Lower lobe of right lung (tissue), 2 donors: ENCODE results near the gene SLC38A8. TPM values are rescaled to one million over a fixed set of nuclear protein-coding genes. Genes with fewer than 3 reads are reported as not detected.
A peak's percentile ranks its signal among the peaks of the same experiment; 100 is the strongest.

Experiments used
- ATAC-seq, 2 donors: fragments of 200-7000 bp; cut with Tn5 transposase; one replicate each; pipeline ENCODE4 v1.9.1; 2020 to 2022; ENCODE audit warnings: mild to moderate bottlenecking in 2 of 2, moderate library complexity in 2 of 2
- DNase-seq: peaks from one replicate; pipeline ENCODE4 v3.0.0-alpha.2; 2020
- H3K27ac ChIP-seq: fragments of 200-600 bp; one replicate; pipeline ENCODE4 v1.8.0; 2022
- H3K27me3 ChIP-seq: fragments of 200-600 bp; one replicate; pipeline ENCODE4 v1.8.0; 2022; ENCODE audit warnings: low read depth
- H3K36me3 ChIP-seq: fragments of 200-600 bp; one replicate; pipeline ENCODE4 v1.8.0; 2022; ENCODE audit warnings: mild to moderate bottlenecking
- H3K4me1 ChIP-seq: fragments of 200-600 bp; one replicate; pipeline ENCODE4 v1.8.0; 2022
- H3K4me3 ChIP-seq: fragments of 200-600 bp; one replicate; pipeline ENCODE4 v1.8.0; 2022; ENCODE audit warnings: mild to moderate bottlenecking
- H3K9me3 ChIP-seq: fragments of 200-600 bp; one replicate; pipeline ENCODE4 v1.8.0; 2022
- CTCF ChIP-seq: fragments of 200-600 bp; IDR thresholded peaks from one replicate; pipeline ENCODE4 v1.8.0; 2022; ENCODE audit warnings: antibody characterized with exemption, mild to moderate bottlenecking
- intact Hi-C: fragments of 100-400 bp; cut with DNase I; formaldehyde crosslinking; loops from one replicate; pipeline ENCODE4 v1.11.0; 2022
- total RNA-seq: library from RNA; stranded (reverse); fragmentation: NEBNext Ultra II Directional; extraction: Animal tissue kit (Norgen Biotek cat#: 25700); gene quantifications from one replicate; pipeline ENCODE4 v1.2.1, GENCODE V29; 2021
- donor health status: DM: no; HTN: yes; CAD: no; lungs with severe emphysema.

Gene SLC38A8
- total RNA-seq, 1 donor from 2014 or later, result not detected

GRCh38 chr16:83966153-83966696 lies 76.4 kb downstream of the SLC38A8 start:
- no peaks in the 10 kb centered on the region for H3K4me1 ChIP-seq
- ATAC-seq (peak in 1 of 2 donors; percentile 6), DNase-seq (peak; percentile 24)
- intact Hi-C loops, result no loop called here
- peaks cover 13% of the 10 kb centered on the region for H3K27me3 ChIP-seq
- peaks cover 26% of the 10 kb centered on the region for H3K36me3 ChIP-seq
- no peaks in the 10 kb centered on the region for H3K9me3 ChIP-seq
- H3K27ac ChIP-seq, result no peak overlapping the region
- TF ChIP-seq CTCF, result no peak
- no peak overlapping the region for H3K4me3 ChIP-seq

- ATAC-seq, result no peak
- peaks cover 32% of the 10 kb centered on the region for H3K36me3 ChIP-seq
- intact Hi-C loops, result no loop called here
Observed at GRCh38 chr16:83965444-83966152, 77.0 kb downstream of the SLC38A8 start.

GRCh38 chr16:83964684-83965443 lies 77.7 kb downstream of the SLC38A8 start:
- Histone ChIP-seq H3K9me3 (no peaks in the 10 kb centered on the region), H3K36me3 (peaks cover 40% of the 10 kb centered on the region), H3K27ac (no peak overlapping the region), H3K4me3 (no peak overlapping the region), H3K27me3 (peaks cover 11% of the 10 kb centered on the region), H3K4me1 (no peaks in the 10 kb centered on the region)
- TF ChIP-seq CTCF, result no peak
- intact Hi-C loops, result no loop called here
- ATAC-seq, result no peak
- DNase-seq, result peak; percentile 15

More at GRCh38 chr16:83965444-83966152, 77.0 kb downstream of the SLC38A8 start:
- Histone ChIP-seq H3K4me1 (no peaks in the 10 kb centered on the region), H3K27ac (no peak overlapping the region), H3K9me3 (no peaks in the 10 kb centered on the region), H3K27me3 (peaks cover 13% of the 10 kb centered on the region), H3K4me3 (no peak overlapping the region)
- peak; percentile 45 for DNase-seq
- no peak for TF ChIP-seq CTCF

GRCh38 chr16:83963277-83964119 lies 79.1 kb downstream of the SLC38A8 start:
- no peak overlapping the region for H3K27ac ChIP-seq
- no peaks in the 10 kb centered on the region for H3K9me3 ChIP-seq
- peak; percentile 24 for DNase-seq
- intact Hi-C loops, result no loop called here
- no peak for TF ChIP-seq CTCF
- peaks cover 52% of the 10 kb centered on the region for H3K36me3 ChIP-seq
- H3K4me3 ChIP-seq, result no peak overlapping the region
- no peaks in the 10 kb centered on the region for H3K4me1 ChIP-seq
- H3K27me3 ChIP-seq, result no peaks in the 10 kb centered on the region
- ATAC-seq, result no peak

- Histone ChIP-seq H3K4me3 (no peak overlapping the region), H3K36me3 (peaks cover 54% of the 10 kb centered on the region), H3K9me3 (no peaks in the 10 kb centered on the region), H3K4me1 (no peaks in the 10 kb centered on the region), H3K27ac (no peak overlapping the region), H3K27me3 (no peaks in the 10 kb centered on the region)
- ATAC-seq (no peak), DNase-seq (no peak)
- intact Hi-C loops, result no loop called here
- no peak for TF ChIP-seq CTCF
Observed at GRCh38 chr16:83961591-83961990, 81.0 kb downstream of the SLC38A8 start.
